ENCODE results near the gene CDH12. TPM values are rescaled to one million over a fixed set of nuclear protein-coding genes. Genes with fewer than 3 reads are reported as not detected.

Gene CDH12
- total RNA-seq, 1 donor from 2014 or later, result not detected

GRCh38 chr5:21817668-21818369 is 1035.3 kb downstream of the CDH12 start:
- intact Hi-C loops (cut with DNase I), result no loop called here
- no peak for DNase-seq (ENCODE audit: low spot score)

- no peak for DNase-seq (ENCODE audit: low spot score)
- intact Hi-C loops (cut with DNase I), result no loop called here
These were observed 1042.3 kb downstream of the CDH12 start for GRCh38 chr5:21810737-21811316.

GRCh38 chr5:21809611-21810010 is 1043.5 kb downstream of the CDH12 start:
- intact Hi-C loops (cut with DNase I), result no loop called here
- DNase-seq (ENCODE audit: low spot score), result no peak

DNA sequence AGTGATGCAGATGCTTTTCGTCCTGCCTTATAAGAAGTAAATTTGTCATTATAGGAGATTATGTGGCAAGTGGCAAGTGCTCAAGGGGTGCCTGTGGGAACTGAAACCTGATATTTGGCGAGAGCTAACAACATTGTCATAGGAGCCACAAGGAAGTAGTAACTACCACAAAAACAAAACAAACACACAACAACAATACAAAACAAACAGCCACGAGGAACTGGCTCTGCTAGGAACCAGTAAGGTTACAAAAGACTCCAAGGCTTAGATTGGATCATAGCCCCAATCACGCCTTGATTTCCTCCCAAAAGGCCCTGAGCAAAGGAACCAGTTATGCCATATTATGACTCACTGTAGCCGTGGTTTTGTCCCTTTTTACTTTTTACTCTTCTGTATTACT is 1045.2 kb downstream of the CDH12 start:
- DNase-seq (ENCODE audit: low spot score), result no peak
- intact Hi-C loops (cut with DNase I), result no loop called here

- intact Hi-C loops (cut with DNase I), result no loop called here
- DNase-seq (ENCODE audit: low spot score), result no peak
These were observed 1046.2 kb downstream of the CDH12 start for GRCh38 chr5:21806943-21807342.

DNA sequence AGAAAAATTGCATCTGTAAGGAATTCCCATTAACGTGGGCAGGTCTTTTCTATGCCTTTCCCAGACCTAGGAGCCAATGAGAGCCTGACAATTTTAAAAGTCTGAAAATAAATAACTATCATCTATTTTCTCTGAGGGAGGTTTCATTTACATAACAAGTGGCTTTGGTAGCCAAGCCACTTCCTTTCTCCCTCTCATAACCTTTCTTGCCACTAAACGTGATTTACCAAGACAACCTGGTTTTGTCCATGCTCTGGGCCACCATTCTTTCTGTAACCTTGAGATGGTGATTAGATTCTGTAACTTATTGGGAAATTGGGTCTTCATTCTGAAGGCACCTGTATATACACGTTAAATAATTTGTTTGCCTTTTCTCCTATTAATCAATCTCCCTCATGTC is 1046.9 kb downstream of the CDH12 start:
- DNase-seq (ENCODE audit: low spot score), result no peak

DNA sequence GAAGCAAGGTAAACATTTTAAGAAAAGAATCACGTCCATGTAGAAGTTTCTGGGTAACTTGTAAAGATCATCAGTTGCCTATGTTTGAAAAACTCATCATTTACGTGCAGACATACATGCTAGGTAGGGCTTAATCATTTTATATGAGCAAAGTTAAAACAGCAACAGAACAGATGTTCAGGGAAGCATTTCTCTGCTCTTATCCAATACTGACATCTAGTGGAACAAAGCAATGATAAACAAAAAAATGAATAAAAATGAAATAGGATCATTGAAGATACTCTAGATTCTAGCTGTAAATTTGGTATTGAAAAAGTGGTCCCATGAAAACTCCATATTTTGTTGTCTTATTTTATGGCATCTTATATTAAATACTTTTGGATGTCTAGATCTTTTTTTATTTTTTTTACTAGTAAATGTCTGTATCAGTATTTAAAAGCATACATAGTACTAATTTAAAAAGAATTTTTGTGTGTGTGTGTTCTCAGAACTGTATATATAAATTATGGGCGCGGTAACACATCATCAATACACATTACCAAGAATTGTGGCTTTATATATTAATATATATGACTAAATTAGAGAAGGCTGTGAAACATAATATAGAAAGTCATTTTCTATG is 1050.2 kb downstream of the CDH12 start:
- intact Hi-C loops (cut with DNase I), result no loop called here
- no peak for DNase-seq (ENCODE audit: low spot score)

More for the DNA sequence above, 1046.9 kb downstream of the CDH12 start:
- intact Hi-C loops (cut with DNase I), result no loop called here

DNA sequence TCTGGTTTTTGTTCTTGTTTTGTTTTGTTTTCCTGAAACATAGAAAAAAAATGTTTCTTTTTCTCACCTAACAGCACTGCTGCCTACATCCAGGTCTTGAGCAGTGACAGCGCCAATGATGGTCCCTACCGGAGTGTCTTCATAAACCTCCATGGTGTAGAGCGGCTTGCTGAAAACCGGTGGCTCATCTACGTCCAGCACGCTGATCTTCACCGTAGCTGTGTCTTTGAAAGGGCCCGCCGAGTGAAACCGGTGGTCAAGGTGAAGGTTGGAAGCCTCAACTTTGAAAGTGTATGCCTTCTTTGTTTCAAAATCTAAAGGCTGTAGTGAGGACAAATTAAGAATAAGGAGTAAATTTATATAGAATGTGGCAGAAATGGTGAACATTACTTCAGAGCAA is 1051.0 kb downstream of the CDH12 start:
- intact Hi-C loops (cut with DNase I), result no loop called here
- no peak for DNase-seq (ENCODE audit: low spot score)

- intact Hi-C loops (cut with DNase I), result no loop called here
- DNase-seq (ENCODE audit: low spot score), result no peak
These were observed 1060.4 kb downstream of the CDH12 start for GRCh38 chr5:21792748-21793147.

- DNase-seq (ENCODE audit: low spot score), result no peak
- intact Hi-C loops (cut with DNase I), result no loop called here
These were observed 1061.8 kb downstream of the CDH12 start for GRCh38 chr5:21791304-21791703.

- intact Hi-C loops (cut with DNase I), result no loop called here
- no peak for DNase-seq (ENCODE audit: low spot score)
These were observed 1068.7 kb downstream of the CDH12 start for GRCh38 chr5:21784487-21784886.

DNA sequence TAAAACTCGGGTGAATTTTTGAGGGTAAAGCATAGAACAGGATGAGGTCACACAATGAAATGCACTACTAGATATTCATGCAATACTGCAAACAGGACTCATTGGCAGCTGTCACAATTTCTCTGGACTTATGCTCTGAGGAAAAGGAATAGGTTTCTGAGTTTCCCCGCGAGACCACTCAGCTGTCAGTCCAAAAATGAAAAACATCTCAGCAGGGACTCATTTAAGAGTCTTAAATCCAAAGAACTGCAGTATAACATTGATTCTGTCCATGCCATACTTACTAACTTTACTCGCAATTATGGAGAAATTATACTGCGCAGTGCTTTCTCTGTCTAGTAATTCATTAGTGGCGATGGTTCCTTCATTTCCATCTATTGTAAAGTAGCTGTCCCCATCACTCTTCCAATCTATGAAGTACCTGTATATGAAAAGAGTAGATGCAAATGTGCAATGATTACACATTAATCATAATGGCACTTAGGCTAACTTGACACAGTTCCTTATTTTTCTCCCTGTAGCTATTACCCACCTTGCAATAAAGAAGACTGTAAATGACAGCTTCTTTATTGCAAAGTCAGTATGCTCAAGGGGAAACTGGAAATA is 1070.0 kb downstream of the CDH12 start:
- no peak for DNase-seq (ENCODE audit: low spot score)
- intact Hi-C loops (cut with DNase I), result no loop called here

DNA sequence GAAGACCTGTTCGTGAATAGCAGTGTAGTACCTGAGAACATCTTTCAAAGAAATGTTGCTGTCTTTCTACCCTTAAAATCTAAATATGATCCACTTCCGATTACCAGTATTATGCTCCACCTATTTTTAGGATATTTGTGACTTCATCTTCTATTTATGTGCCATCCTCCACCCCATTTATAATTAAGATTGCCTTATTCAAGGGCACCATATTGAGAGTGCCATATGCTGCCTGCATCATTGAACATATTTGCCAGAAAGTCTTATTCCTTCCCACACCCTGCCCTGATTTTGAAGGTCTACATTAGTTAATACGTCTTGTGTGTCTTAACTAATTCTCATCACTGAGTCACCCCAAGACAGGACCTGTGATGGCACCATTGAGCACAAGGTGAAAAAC is 1076.7 kb downstream of the CDH12 start:
- intact Hi-C loops (cut with DNase I), result no loop called here

DNA sequence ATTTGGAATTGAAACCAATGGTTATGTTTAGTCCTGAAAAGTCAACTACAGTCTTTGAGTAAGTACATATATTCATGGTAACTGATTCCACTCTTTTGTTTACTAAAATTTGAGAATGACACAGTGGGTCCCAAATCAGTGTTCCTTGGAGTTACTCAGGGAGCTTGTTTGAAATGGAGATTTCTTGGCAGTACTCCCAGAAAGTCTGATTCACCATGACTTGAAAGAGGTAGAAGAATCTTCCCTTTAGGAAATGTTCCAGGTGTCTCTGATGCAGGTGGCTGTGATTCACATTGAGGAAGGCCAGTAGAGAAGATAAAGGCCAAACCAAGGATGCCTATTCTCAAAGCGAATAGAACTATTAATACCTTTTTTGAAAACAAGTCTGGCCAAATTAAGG is 1078.3 kb downstream of the CDH12 start:
- DNase-seq (ENCODE audit: low spot score), result no peak
- intact Hi-C loops (cut with DNase I), result no loop called here

More for the DNA sequence above, 1076.7 kb downstream of the CDH12 start:
- DNase-seq (ENCODE audit: low spot score), result no peak

DNA sequence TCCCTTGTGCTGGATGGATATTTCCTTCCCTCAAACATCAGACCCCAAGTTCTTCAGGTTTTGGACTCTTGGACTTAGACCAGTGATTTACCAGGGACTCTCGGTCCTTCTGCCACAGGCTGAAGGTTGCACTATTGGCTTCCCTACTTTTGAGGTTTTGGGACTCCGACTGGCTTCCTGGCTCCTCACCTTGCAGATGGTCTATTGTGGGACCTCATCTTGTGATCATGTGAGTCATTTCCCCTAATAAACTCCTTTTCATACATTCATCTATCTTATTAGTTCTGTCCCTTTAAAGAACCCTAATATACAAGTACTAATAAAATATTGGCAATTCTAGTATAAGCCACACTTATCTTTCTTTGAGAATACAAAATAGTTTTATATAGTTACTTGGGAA is 1078.9 kb downstream of the CDH12 start:
- intact Hi-C loops (cut with DNase I), result no loop called here
- no peak for DNase-seq (ENCODE audit: low spot score)

- intact Hi-C loops (cut with DNase I), result no loop called here
These were observed 1079.7 kb downstream of the CDH12 start for GRCh38 chr5:21773456-21773855.

GRCh38 chr5:21765406-21765805 is 1087.7 kb downstream of the CDH12 start:
- intact Hi-C loops (cut with DNase I), result no loop called here
- no peak for DNase-seq (ENCODE audit: low spot score)

More at GRCh38 chr5:21773456-21773855, 1079.7 kb downstream of the CDH12 start:
- DNase-seq (ENCODE audit: low spot score), result no peak

DNA sequence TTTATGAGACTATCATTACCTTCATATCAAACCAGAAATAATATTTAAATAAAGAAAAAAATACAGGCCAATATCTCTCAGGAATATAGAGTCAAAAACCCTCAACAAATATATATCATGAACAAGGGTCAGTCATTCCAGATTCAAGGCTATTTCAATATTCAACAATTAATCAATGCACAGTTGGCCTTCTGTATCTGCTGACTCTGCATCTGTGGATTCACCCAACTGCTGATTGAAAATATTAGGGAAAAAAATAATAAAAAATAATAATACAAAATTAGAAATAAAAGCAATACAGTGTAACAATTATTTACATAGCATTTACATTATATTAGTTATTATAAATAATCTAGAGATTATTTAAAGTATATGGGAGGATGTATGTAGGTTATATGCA is 1114.0 kb downstream of the CDH12 start:
- intact Hi-C loops (cut with DNase I), result no loop called here

DNA sequence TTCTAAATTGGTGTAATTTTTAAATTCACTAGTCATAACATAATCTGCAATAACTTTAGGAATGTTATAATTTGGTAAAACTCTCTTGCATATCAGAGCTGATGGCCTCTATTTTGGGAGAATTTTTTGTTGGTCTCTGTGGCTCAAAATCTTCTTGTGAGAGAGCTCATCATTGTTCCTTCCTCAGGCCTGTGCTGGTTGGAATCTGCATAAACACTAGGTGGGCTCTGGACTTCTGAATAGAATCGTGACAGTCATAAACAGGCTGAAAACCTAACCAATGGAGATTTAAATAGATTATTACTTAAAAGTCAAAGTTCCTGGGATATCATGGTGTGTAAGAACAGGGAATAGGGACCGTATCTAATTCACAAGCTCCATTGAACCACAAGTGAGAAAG is 1129.6 kb downstream of the CDH12 start:
- DNase-seq (ENCODE audit: low spot score), result no peak
- intact Hi-C loops (cut with DNase I), result no loop called here

More for the DNA sequence above, 1114.0 kb downstream of the CDH12 start:
- no peak for DNase-seq (ENCODE audit: low spot score)

DNA sequence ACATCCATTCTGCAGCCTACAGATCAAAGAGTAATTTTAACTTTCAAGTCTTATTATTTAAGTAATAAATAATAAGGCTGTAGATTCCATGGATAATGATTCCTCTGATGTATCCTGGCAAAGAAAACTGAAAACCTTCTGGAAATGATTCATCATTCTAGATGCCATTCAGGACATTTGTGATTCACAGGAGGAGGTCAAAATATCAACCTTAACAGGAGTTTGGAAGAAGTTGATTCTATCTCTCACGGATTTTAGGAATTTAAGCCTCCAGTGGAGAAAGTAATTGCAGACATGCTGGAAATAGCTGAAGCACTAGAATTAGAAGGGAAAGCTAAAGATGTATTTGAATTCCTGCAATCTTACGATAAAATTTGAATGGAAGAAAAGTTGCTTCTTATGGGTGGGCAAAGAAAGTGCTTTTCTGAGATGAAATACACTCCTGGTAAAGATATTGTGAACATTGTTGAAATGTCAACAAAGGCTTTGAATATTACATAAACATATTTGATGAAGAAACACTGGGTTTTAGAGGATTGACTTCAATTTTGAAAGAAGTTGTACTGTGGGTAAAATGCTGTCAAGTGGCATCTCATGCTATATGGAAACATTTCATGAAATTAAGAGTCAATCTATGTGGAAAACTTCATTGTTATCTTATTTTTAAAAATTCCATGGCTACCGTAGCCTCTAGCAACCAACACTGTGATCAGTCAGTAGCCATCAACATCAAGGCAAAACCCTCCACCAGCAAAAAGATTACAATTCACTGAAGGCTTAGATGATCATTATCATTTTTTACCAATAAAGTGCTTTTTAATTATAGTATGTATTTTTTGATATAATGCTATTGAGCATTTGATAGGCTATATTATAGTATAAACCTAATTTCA is 1141.0 kb downstream of the CDH12 start:
- intact Hi-C loops (cut with DNase I), result no loop called here

More for the DNA sequence above, 1141.0 kb downstream of the CDH12 start:
- no peak for DNase-seq (ENCODE audit: low spot score)

Measured in cardiac septum (tissue), 1 donor.